GM18505 (cell line): ENCODE measurements around the gene ISG20L2.
A peak's percentile ranks its signal among the peaks of the same experiment; 100 is the strongest.

Source experiments
- ATAC-seq: cut with Tn5 transposase; IDR thresholded peaks from one replicate; pipeline ENCODE4 v1.9.1; 2021; ENCODE audit not compliant: unreplicated experiment
- POLR2A ChIP-seq: IDR thresholded peaks from 4 replicates; pipeline ENCODE4 v1.6.1; 2011; ENCODE audit warnings: borderline replicate concordance; ENCODE audit not compliant: insufficient read depth, insufficient read length; ENCODE audit errors: extremely low read depth

Gene ISG20L2, protein sequence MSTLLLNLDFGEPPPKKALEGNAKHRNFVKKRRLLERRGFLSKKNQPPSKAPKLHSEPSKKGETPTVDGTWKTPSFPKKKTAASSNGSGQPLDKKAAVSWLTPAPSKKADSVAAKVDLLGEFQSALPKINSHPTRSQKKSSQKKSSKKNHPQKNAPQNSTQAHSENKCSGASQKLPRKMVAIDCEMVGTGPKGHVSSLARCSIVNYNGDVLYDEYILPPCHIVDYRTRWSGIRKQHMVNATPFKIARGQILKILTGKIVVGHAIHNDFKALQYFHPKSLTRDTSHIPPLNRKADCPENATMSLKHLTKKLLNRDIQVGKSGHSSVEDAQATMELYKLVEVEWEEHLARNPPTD

DNA sequence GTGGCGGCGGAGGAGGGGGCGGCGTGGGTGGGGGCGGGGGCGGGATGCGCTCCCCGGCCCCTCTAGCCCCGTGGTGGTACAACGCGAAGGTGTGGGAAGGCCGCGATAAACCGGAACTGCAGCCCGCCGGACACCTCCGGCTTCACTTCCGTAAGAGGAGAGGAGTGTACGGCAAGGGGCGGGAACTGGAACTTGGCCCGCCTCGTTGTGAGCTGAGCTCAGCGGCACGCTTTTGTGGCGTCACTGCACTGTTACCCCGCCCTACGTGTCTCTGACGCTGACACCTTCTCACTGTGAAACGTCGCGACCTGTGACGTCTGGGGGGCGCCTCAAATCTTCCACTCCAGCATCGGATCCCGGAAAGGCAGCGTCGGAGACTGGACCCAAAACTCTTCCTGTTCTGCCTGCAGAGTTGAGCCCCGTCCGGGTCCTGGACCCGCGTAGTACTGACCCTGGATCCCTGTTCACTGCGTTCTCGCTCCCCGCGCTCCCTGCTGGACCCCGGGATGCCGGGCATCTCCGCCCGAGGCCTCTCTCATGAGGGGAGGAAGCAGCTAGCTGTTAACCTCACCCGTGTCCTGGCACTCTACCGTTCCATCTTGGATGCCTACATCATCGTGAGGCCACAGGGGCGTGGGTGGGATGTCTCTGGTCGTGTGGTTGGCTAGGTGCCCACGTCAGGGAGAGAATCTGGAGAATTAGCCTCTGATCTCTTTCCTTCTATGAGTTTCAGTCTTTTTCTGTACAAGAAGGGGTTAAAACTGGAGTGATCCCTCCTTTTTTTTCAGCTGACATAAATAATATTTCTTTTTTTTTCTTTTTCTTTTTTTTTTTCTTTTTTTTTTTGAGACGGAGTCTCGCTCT lies at the start of gene ISG20L2:
TSS of gene ISG20L2 (minus strand) at position 168 of the 864 bp plus-strand sequence. CDS start 1,114 bp downstream, outside the sequence.
- TF ChIP-seq POLR2A: peak; percentile 73
- ATAC-seq: peak; percentile 82

DNA sequence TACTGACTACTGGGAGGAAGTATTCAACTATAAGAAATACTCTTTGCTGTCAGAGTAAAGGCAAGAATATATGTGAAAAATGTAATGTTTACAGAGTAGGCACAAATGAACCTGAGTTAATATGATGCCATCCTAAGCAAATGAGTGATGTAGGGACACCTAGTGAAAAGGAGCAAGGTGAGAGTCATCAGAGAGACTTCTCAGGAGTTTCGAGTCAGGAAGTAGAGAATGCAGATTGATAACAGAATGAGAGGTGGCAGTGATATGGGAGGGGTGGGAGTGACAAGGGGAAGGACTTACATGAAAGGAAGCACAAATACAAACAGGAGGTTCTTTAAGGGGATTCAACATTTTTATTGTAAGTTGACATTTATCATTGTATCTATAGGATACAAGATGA lies 49.0 kb upstream of the ISG20L2 start:
- TF ChIP-seq POLR2A: no peak
- no peak for ATAC-seq

DNA sequence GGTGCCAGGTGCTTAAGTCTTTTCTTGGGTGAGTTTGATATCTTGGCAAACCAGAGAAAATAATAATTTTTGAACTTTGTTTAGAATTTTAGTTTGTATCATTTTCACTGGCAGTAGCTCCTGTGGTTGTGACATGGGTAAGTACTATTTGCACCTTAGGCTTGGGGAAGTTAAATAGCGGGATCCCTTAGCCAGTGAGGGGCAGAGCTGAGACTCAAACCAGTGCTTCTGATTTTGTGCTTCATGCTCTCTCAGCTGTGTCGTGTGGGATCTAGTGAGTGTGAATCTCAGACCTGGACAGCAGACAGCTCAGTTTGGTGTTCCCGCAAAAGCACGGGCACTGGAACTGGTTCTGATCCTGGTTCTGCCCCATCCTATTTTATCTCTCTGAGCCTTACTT lies 48.4 kb upstream of the ISG20L2 start:
- no peak for TF ChIP-seq POLR2A
- ATAC-seq: no peak

DNA sequence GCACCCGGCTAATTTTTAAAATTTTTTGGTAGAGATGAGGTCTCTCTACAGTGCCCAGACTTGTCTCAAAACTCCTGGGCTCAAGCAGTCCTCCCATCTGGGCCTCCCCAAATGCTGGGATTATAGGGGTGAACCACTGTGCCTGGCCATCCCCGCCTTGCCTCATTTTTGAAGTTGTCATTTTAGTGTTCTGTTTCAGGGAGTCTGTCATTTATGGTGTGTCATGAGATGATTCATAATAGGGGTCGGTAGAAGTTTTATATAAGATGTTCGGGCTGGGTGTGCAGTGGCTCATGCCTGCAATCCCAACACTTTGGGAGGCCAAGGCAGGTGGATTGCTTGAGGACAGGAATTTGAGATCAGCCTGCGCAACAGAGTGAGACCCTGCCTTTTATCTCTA lies 47.2 kb upstream of the ISG20L2 start:
- no peak for ATAC-seq
- no peak for TF ChIP-seq POLR2A

DNA sequence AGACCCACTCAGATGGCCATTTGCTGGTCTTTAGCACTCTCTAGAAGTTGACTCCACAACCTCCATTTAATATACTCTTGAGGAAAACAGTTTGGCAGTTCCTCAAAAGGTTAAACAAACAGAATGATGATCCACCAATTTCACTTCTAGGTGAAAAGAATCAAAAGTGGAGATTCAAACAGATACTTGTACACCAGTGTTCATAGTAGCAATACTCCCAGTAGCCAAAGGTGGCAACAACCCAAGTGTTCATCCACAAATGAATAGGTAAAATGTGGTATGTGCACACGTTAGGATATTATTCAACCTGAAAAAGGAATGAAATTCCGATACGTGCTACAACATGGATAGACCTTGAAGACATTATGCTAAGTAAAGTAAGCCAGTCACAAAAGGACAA lies 45.0 kb upstream of the ISG20L2 start:
- no peak for ATAC-seq

DNA sequence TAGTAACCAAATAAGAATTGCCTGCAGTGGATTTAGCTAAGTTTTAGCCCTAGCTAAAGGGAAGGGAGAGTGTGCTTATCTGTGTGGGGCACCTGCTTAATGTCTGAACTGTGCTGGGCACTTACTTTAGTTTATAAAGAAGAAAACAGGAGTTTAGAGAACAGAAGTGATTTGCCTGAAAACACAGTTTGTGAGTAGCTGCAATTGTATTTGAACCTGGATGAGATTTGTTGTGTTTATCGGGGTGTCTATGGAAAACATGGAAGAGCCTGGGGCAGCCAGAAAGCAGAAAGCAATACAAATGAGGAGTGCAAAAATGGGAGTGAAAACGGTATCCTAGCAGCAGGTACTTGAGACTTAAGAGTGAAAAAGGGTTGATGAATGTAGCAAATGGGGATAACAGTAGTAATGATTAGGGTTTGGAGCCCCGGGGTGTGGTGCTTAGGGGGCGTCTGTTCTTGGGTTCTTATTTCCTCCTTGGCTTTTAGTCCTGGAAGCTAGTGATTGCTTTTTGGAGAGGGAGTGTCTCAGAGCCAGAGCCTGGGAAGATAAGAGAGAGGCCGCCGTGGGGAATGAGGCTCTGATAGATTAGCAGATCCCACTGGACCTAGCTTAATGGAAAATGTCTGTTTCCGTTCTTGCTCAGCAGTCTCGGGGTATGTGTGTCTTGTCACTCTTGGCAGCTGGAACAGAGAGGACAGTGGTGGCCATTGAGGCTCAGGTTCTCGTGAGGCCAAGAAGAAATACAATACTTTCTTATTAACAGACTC lies 44.3 kb upstream of the ISG20L2 start:
- no peak for TF ChIP-seq POLR2A
- no peak for ATAC-seq

More for the DNA sequence above, 45.0 kb upstream of the ISG20L2 start:
- no peak for TF ChIP-seq POLR2A

DNA sequence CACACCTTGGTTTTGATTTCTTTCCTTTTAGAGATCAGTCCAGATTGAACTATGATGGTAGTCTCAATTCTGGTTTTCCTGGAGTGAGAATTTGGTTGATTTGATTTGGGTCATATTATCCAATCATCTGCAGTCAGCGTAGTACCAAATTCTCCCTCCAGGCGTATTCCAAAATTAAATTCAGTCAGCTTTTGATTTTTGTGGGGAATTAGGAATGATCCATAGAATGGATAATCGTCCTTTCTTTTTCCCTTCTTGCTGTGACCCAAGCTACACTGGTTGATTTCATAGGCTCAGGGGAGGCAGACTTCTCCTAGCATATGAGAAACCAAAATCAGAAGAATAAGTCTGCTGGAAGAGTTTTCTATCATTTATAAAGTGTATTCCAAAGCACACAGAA lies 43.7 kb upstream of the ISG20L2 start:
- TF ChIP-seq POLR2A: no peak
- no peak for ATAC-seq

DNA sequence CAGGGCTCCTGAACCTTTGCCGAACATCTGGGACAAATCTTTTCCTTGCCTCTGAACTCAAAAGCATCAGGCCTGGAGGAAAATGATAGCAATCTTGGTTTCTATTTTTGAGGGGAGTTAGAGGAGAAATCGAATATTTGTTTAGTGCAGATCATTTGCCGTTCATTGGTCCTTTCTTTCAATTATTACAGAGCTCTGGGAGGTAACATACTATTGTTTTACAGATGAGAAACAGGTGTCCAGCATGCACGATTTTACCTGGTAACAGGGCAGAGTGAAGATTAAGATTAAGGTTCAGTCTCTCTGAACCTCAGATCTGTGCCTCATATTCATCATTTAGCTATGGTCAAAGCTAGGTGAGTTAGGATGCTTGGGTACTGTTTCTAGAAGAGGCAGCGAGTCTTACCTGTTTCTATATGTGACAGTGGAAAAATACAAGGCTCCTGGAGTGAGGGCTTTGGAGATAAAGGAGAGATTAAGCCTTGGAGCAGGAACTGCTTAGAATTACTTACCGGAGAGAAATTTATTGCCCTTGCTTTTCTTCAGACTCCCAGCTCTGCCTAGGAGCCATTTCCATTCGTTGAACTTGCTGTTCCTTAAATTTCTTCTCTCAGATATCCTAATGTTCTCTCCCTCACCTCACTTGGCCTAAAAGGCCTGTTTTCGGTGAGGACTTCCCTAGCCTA lies 40.2 kb upstream of the ISG20L2 start:
- no peak for TF ChIP-seq POLR2A
- ATAC-seq: no peak

DNA sequence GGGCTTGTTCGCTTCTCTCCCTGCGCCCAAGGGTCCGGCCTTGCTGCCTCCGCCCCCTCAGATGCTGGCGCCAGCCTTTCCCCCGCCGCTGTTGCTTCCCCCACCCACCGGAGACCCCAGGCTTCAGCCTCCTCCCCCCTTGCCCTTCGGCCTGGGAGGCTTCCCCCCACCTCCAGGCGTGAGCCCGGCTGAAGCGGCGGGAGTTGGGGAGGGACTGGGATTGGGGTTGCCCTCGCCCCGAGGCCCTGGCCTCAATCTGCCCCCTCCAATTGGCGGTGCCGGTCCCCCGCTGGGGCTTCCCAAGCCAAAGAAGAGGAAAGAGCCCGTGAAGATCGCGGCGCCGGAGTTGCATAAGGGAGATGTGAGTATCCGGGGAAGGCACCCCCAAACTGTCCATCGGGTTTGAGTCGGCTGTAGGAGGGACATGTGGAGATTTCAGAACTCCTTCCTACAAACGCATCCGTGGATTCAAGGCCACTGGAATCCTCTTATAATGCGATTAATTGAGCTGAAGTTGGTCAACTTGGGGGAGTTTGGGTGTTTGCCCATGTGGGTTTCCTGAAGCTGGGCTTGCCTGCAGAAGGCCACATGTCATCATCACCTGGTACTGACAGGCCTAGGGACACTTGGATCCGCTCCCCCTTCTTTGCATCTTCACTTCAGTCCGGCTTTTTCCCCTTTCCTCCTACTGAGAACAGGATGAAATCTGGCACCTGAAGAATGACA lies 39.5 kb upstream of the ISG20L2 start:
- TF ChIP-seq POLR2A: peak; percentile 11
- ATAC-seq: peak; percentile 13

DNA sequence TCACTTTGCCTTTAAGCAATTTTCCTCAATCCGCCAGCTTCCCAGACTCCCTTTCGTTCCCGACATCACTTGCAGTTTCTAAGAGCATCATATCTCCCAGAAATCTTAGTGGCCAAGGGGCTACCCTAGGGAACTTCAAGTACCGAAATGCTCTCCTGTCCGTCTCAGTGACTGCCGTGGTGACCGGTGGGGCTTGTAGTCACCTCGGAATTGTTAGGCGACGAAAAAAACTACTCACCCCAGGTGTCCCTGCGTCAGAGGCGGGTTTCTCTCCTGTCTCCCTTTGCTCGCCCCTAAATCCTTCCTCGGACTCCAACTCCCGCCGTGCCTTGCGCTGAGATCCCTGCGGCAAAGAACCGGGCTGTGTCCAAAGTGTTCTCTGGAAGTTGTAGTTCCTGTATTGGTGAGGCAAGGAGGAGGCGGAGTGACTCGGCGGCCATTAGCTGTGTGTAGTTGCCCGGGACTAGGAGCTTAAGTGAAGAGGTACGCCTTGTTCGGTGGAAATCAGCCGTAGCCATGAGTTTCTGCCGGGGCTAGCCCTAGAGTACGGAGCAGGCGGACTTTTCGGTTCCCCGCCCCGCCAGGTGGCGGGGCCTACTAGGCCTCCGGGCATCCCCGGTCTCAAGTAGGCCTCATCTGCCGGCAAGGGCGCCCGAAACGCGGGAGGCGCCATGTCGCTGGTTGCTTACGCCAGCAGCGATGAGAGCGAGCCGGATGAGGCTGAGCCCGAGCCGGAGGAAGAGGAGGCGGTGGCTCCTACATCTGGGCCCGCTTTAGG lies 38.7 kb upstream of the ISG20L2 start, which contains the start of gene PRCC:
TSS of gene PRCC (plus strand) at position 435 of the 778 bp plus-strand sequence. CDS start at position 672, 237 bp downstream.
- ATAC-seq: peak; percentile 90
- TF ChIP-seq POLR2A: peak; percentile 32
